HFFc6 (cell line): Measurements from ENCODE around the gene HES6. TPM values are rescaled to one million over a fixed set of nuclear protein-coding genes. Genes with fewer than 3 reads are reported as not detected.

Experiments
- DNase-seq: peaks from one replicate; pipeline ENCODE4 v3.0.0-alpha.2; 2018
- H3K27ac Mint-ChIP-seq: 2 replicates; pipeline ENCODE4 v1.8.0; 2020; ENCODE audit warnings: mild to moderate bottlenecking, mixed read lengths
- H3K27me3 Mint-ChIP-seq: 2 replicates; pipeline ENCODE4 v1.8.0; 2021; ENCODE audit warnings: mild to moderate bottlenecking, moderate library complexity, mixed read lengths; ENCODE audit not compliant: insufficient read depth
- H3K36me3 Mint-ChIP-seq: 2 replicates; pipeline ENCODE4 v1.8.0; 2021; ENCODE audit warnings: low read depth, mixed read lengths
- H3K4me1 Mint-ChIP-seq: 2 replicates; pipeline ENCODE4 v1.8.0; 2020; ENCODE audit warnings: low read depth, mixed read lengths
- H3K4me3 Mint-ChIP-seq: 2 replicates; pipeline ENCODE4 v1.8.0; 2020; ENCODE audit warnings: mild to moderate bottlenecking, moderate library complexity, mixed read lengths
- H3K9me3 Mint-ChIP-seq: 2 replicates; pipeline ENCODE4 v1.8.0; 2020; ENCODE audit warnings: mild to moderate bottlenecking, mixed read lengths
- total RNA-seq, 6 experiments: library from RNA; stranded (reverse); fragmentation: NEBNext Ultra II Directional; extraction: Animal tissue kit (Norgen Biotek cat#: 25700); gene quantifications; 2 replicates in 1 of 6; 3 replicates in 5 of 6; pipeline ENCODE4 v1.2.3, GENCODE V29; 2021
- TF ChIP-seq, protein P1 (sequence below): fragments of 200-600 bp; sonication (generic); IDR thresholded peaks from 2 replicates; pipeline ENCODE4 v1.5.0; 2021; ENCODE audit warnings: antibody characterized with exemption, mild to moderate bottlenecking

HES6 gene
- total RNA-seq, 6 experiments from 2014 or later, result 0.47 to 1.0 (median 0.82) TPM

DNA sequence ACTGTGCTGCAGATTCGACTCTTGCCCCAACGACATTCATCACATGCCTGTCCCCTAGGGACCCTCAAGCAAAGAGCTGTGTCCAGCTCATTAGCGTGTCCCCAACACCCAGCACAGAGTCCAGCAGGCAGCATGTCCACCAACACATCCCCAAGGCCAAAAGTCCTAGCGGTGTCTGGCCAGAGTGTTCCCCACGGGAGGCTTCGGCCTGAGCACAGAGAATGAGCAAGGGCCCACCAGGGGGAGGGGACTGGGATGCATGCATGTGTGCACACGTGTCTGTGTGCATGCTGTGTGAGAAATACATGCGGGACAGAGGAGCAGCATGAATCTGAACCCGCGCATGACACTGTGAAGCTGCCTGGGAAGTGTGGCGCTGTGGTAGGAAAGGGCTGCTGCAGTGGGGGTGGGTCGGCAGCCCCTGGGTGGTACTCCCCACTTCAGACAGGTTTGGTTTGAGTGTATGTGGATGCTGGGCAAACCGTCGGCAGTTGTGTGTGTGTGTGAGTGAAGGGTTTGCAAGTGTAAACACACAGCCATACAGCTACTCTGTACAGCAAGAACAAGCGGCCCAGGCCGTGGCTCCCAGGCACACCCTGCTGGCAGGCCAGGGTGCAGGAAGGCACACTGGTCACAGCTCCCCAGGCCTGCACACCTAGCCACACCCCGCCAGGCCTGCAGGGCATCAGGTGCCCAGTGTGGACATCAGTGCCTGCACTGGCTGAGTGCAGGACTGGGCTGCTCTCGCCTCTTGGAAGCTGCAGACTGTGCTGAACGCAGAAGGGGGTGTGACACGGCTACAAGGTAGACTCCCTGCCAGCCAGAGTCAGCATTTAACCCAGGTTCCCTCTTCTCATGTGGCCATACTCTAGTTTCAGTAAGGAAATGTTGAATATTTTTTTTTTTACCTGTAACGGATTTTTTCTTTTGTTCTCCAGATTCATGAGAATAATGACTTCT, 19.5 kb upstream of the HES6 start:
- peaks cover 13% of the 10 kb centered on the region for H3K4me1 Mint-ChIP-seq
- H3K4me3 Mint-ChIP-seq, result no peak overlapping the region
- H3K9me3 Mint-ChIP-seq, result no peaks in the 10 kb centered on the region
- peaks cover 4% of the 10 kb centered on the region; the same call in 1 of the 2 replicates for H3K36me3 Mint-ChIP-seq
- no peak overlapping the region for H3K27ac Mint-ChIP-seq
- DNase-seq, result no peak
- TF ChIP-seq, protein P1, sequence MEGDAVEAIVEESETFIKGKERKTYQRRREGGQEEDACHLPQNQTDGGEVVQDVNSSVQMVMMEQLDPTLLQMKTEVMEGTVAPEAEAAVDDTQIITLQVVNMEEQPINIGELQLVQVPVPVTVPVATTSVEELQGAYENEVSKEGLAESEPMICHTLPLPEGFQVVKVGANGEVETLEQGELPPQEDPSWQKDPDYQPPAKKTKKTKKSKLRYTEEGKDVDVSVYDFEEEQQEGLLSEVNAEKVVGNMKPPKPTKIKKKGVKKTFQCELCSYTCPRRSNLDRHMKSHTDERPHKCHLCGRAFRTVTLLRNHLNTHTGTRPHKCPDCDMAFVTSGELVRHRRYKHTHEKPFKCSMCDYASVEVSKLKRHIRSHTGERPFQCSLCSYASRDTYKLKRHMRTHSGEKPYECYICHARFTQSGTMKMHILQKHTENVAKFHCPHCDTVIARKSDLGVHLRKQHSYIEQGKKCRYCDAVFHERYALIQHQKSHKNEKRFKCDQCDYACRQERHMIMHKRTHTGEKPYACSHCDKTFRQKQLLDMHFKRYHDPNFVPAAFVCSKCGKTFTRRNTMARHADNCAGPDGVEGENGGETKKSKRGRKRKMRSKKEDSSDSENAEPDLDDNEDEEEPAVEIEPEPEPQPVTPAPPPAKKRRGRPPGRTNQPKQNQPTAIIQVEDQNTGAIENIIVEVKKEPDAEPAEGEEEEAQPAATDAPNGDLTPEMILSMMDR, result peak; percentile 27
- H3K27me3 Mint-ChIP-seq, result no peaks in the 10 kb centered on the region

DNA sequence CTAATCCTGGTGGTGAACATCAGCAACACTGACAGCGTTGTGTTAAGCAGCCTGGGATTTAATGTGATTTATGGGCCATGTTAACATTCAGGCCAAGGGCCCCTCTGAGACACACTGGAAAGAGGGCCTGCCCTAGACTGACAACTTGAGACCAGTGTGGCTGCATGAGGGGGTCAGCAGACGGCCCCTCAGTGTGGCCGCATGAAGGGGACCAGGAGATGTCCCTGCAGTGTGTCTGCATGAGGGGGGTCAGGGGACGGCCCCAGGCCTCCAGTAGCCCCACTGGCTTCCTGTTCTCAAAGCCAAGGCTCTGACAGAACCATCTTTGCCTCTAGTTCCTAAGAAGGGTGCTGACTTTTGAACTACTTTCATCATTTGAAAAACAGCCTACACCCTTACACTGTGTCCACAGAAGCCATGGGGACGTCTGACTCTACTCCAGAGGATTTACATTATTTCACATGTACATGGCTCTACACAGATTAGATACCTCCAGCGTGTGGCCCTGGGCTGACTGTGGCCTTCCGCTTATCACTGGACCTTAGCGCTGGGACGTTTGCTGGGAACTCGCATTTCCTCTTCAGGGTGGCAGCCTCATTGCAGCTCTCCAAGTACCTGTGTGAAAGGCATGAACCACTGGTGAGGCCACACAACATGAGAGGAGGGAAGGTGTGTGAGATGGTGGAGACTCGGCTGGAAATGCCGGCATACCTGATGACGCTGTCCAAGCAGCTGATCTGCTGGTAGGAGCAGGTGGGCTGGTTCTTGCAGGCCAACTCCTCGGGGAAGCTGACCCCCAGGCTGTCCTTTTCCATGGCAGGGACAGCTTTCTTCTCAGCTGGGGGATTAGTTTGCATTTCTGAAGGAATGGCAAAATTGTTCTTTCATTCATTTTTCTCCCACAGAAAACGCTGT, 18.2 kb upstream of the HES6 start:
- Mint-ChIP-seq H3K4me1 (peaks cover 4% of the 10 kb centered on the region), H3K27me3 (no peaks in the 10 kb centered on the region), H3K27ac (no peak overlapping the region), H3K4me3 (no peak overlapping the region), H3K9me3 (no peaks in the 10 kb centered on the region), H3K36me3 (peaks cover 4% of the 10 kb centered on the region; the same call in 1 of the 2 replicates)
- TF ChIP-seq, protein P1, result no peak
- no peak for DNase-seq

DNA sequence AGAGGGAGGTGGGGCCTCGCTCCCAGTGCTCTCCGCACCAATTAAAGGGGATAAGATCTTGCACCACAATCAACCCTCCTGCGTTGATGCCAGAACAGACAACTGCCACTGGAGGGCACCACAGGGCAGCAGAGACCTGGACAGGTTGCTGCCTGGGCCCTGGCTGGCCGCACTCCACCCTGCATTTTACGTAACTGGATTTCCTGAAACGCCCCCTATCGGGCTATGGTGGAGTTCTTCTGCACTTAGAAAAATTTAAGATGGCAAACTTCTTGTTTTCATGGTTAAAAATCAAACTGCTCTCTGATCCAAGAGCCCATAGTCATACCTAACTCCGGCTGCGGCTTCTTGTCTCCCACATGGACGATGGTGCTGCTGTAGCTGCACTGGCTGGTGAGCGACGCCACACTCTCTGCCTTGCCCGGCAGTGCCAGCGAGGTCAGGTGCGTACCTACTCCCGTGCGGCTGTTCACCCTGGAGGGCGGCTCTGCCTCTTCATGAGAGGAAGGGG, 16.8 kb upstream of the HES6 start:
- TF ChIP-seq, protein P1, result peak; percentile 94
- peaks cover 4% of the 10 kb centered on the region; the same call in 1 of the 2 replicates for H3K36me3 Mint-ChIP-seq

DNA sequence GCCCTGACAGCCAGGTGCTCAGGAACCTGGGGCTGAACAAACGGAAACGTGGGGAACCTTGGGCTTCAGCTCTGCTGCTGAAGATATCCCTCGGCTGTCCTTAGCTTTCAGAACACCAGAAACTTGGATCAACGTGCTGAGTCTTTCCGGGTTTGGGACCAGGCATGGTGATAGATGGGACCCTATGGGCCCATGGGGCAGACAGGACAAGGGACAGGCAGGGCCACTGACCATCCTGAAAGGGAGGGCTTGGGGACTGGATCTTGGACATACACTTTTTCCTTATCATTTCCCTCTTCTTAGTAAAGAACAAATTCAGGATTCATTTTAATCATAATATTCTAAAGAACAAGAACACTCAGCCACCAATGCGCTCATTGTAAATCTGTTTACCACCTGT, 16.3 kb upstream of the HES6 start:
- H3K27ac Mint-ChIP-seq, result no peak overlapping the region
- no peak overlapping the region for H3K4me3 Mint-ChIP-seq
- H3K9me3 Mint-ChIP-seq, result no peaks in the 10 kb centered on the region
- H3K27me3 Mint-ChIP-seq, result no peaks in the 10 kb centered on the region
- H3K4me1 Mint-ChIP-seq, result no peaks in the 10 kb centered on the region
- no peak for DNase-seq
- peaks cover 4% of the 10 kb centered on the region; the same call in 1 of the 2 replicates for H3K36me3 Mint-ChIP-seq
- TF ChIP-seq, protein P1, result no peak

More for the DNA sequence above, 16.8 kb upstream of the HES6 start:
- DNase-seq, result peak; percentile 77
- no peaks in the 10 kb centered on the region for H3K9me3 Mint-ChIP-seq
- no peak overlapping the region for H3K27ac Mint-ChIP-seq
- no peaks in the 10 kb centered on the region for H3K27me3 Mint-ChIP-seq
- H3K4me3 Mint-ChIP-seq, result no peak overlapping the region
- H3K4me1 Mint-ChIP-seq, result no peaks in the 10 kb centered on the region

DNA sequence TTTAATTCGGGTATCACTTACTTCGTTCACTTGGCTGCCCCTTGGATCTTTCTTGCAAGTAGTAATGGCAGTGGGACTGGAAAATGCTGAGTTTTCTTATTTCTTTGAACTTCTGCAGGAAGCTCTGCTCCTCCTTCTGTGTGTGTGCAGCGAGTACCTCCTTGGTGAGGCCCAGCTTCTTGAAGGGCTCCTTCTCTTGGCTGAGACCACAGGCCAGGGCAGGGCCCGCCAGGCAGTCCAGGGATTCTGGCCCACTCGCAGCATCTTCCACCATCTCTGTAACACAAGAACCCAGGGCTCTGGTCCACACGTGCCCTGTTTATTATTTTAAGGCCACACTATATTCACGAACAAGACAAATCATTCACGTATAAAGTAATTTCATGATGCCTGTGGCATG, 15.8 kb upstream of the HES6 start:
- DNase-seq, result no peak
- no peak overlapping the region for H3K27ac Mint-ChIP-seq
- TF ChIP-seq, protein P1, result no peak
- no peaks in the 10 kb centered on the region for H3K4me1 Mint-ChIP-seq
- no peaks in the 10 kb centered on the region for H3K27me3 Mint-ChIP-seq
- no peaks in the 10 kb centered on the region for H3K9me3 Mint-ChIP-seq
- H3K36me3 Mint-ChIP-seq, result peaks cover 4% of the 10 kb centered on the region; the same call in 1 of the 2 replicates
- H3K4me3 Mint-ChIP-seq, result no peak overlapping the region
